OCI-LY1 (cell line): ENCODE results near the gene CERK.

Experiments
- H2AFZ ChIP-seq: fragments of 200-600 bp; sonication (generic), shearing (Covaris generic); 2 replicates; pipeline ENCODE4 v1.6.0; 2014; ENCODE audit warnings: antibody characterized with exemption, mild to moderate bottlenecking, low read length
- H3F3A ChIP-seq: fragments of 200-600 bp; sonication (generic), shearing (Covaris generic); 2 replicates; pipeline ENCODE4 v1.6.0; 2014; ENCODE audit warnings: mild to moderate bottlenecking, antibody characterized with exemption, low read length, moderate library complexity; ENCODE audit not compliant: insufficient read depth
- H3K27ac ChIP-seq: fragments of 200-600 bp; sonication (generic); 2 replicates; pipeline ENCODE4 v1.5.1; 2014; ENCODE audit warnings: low read length, mixed run types, mild to moderate bottlenecking, low read depth; ENCODE audit not compliant: poor library complexity, severe bottlenecking
- H3K27me3 ChIP-seq: fragments of 200-600 bp; sonication (generic); 2 replicates; pipeline ENCODE4 v1.6.0; 2014; ENCODE audit warnings: antibody characterized with exemption, mild to moderate bottlenecking, low read length, moderate library complexity; ENCODE audit not compliant: insufficient read depth
- H3K36me3 ChIP-seq: fragments of 200-600 bp; sonication (generic); 2 replicates; pipeline ENCODE4 v1.6.1; 2014; ENCODE audit warnings: mild to moderate bottlenecking, antibody characterized with exemption, low read length, moderate library complexity, mixed read lengths; ENCODE audit not compliant: insufficient read depth
- H3K4me1 ChIP-seq: fragments of 200-600 bp; sonication (generic); 2 replicates; pipeline ENCODE4 v1.5.1; 2014; ENCODE audit warnings: mild to moderate bottlenecking, low read length, moderate library complexity; ENCODE audit not compliant: insufficient read depth, severe bottlenecking
- H3K4me2 ChIP-seq: fragments of 200-600 bp; sonication (generic), shearing (Covaris generic); 2 replicates; pipeline ENCODE4 v1.6.1; 2014; ENCODE audit warnings: low read length
- H3K4me3 ChIP-seq: fragments of 200-600 bp; sonication (generic); 2 replicates; pipeline ENCODE4 v1.5.1; 2014; ENCODE audit warnings: low read length, low read depth, mild to moderate bottlenecking, mixed read lengths; ENCODE audit not compliant: poor library complexity, severe bottlenecking
- H3K79me2 ChIP-seq: fragments of 200-600 bp; shearing (Covaris generic); 2 replicates; pipeline ENCODE4 v1.6.1; 2016; ENCODE audit warnings: mixed run types, low read length, mixed read lengths; ENCODE audit not compliant: insufficient read depth
- H3K9ac ChIP-seq: fragments of 200-600 bp; sonication (generic), shearing (Covaris generic); 2 replicates; pipeline ENCODE4 v1.6.1; 2014; ENCODE audit warnings: mild to moderate bottlenecking, low read length, mixed read lengths
- H3K9me2 ChIP-seq: fragments of 200-600 bp; sonication (generic), shearing (Covaris generic); 2 replicates; pipeline ENCODE4 v1.6.1; 2014; ENCODE audit warnings: low read depth, mild to moderate bottlenecking, low read length, mixed read lengths
- H3K9me3 ChIP-seq: fragments of 200-600 bp; shearing (Covaris generic); 2 replicates; pipeline ENCODE4 v1.6.1; 2014; ENCODE audit warnings: low read length, mixed read lengths
- H4K20me1 ChIP-seq: fragments of 200-600 bp; sonication (generic), shearing (Covaris generic); 2 replicates; pipeline ENCODE4 v1.6.0; 2016; ENCODE audit warnings: mild to moderate bottlenecking, low read length; ENCODE audit not compliant: insufficient read depth
- EZH2 ChIP-seq: fragments of 200-600 bp; sonication (generic), shearing (Covaris generic); IDR thresholded peaks from 2 replicates; pipeline ENCODE4 v1.8.0; 2017; ENCODE audit warnings: borderline replicate concordance, mixed run types, mild to moderate bottlenecking, antibody characterized with exemption, low read length, moderate library complexity, mixed read lengths
- TF ChIP-seq, protein P1 (sequence below): fragments of 200-600 bp; sonication (generic), shearing (Covaris generic); IDR thresholded peaks from 2 replicates; pipeline ENCODE4 v1.5.1; 2017; ENCODE audit warnings: mild to moderate bottlenecking, antibody characterized with exemption, low read length, moderate library complexity, mixed read lengths

The CERK gene

DNA sequence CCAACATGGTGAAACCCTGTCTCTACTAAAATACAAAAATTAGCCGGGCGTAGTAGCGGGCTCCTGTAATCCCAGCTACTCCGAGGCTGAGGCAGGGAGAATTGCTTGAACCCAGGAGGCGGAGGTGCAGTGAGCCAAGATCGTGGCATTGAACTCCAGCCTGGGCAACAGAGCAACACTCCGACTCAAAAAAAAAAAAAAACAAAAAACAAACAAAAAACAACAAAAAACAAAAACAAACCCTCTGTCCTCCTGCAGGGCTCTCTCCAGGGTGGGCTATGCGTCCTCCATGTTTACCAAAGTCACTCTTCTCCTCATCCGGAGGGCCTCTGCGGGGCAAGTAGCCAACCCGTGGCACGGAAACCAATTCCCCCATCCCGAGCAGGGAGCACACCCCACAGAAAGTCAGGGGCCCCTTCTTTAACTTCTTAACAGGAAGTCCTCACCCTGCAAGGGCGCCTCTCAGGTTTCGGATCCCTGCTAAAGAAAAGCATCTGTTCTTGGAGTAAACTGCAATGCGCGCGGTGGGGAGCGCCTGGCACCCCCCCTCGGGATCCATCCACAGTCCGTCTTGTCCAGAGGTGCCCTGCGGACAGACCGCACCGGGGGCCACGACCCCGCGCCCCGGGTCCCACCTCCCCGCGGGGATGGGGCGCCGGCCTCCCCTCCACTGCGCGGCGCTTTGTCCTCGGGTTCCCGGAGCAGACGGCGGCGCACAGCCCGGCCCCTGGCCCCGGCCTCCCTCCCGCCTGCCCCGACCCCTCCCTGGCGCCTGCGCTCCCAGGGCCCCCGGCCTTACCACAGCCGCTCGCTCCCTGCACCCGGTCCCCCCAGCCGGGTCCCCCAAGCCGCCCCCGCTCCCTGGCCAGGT, 712 bp downstream of the CERK start:
- no peak for TF ChIP-seq EZH2
- TF ChIP-seq, protein P1, sequence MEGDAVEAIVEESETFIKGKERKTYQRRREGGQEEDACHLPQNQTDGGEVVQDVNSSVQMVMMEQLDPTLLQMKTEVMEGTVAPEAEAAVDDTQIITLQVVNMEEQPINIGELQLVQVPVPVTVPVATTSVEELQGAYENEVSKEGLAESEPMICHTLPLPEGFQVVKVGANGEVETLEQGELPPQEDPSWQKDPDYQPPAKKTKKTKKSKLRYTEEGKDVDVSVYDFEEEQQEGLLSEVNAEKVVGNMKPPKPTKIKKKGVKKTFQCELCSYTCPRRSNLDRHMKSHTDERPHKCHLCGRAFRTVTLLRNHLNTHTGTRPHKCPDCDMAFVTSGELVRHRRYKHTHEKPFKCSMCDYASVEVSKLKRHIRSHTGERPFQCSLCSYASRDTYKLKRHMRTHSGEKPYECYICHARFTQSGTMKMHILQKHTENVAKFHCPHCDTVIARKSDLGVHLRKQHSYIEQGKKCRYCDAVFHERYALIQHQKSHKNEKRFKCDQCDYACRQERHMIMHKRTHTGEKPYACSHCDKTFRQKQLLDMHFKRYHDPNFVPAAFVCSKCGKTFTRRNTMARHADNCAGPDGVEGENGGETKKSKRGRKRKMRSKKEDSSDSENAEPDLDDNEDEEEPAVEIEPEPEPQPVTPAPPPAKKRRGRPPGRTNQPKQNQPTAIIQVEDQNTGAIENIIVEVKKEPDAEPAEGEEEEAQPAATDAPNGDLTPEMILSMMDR, result no peak
- Histone ChIP-seq H3K4me2 (peak overlapping the region; percentile 77), H3K9me2 (no peaks in the 10 kb centered on the region), H3K27me3 (no peaks in the 10 kb centered on the region), H4K20me1 (no peaks in the 10 kb centered on the region), H3K9me3 (no peaks in the 10 kb centered on the region), H3K9ac (peak overlapping the region; percentile 62), H3K4me3 (peak overlapping the region; percentile 94), H3K27ac (peak overlapping the region; percentile 96), H3K4me1 (peaks cover 57% of the 10 kb centered on the region), H3K36me3 (no peaks in the 10 kb centered on the region), H3K79me2 (peaks cover 30% of the 10 kb centered on the region), H3F3A (no peaks in the 10 kb centered on the region; the same call in 1 of the 2 replicates), H2AFZ (no peak overlapping the region)

- H3K4me1 ChIP-seq, result peaks cover 63% of the 10 kb centered on the region
- H3K4me2 ChIP-seq, result peak overlapping the region; percentile 77
- no peak overlapping the region for H2AFZ ChIP-seq
- H3K27me3 ChIP-seq, result no peaks in the 10 kb centered on the region
- no peaks in the 10 kb centered on the region; the same call in 1 of the 2 replicates for H3K36me3 ChIP-seq
- TF ChIP-seq, protein P1, result no peak
- no peaks in the 10 kb centered on the region for H3K9me3 ChIP-seq
- peak overlapping the region; percentile 96 for H3K27ac ChIP-seq
- no peaks in the 10 kb centered on the region for H3K9me2 ChIP-seq
- peak overlapping the region; percentile 62 for H3K9ac ChIP-seq
- peaks cover 32% of the 10 kb centered on the region for H3K79me2 ChIP-seq
- no peaks in the 10 kb centered on the region for H4K20me1 ChIP-seq
- no peaks in the 10 kb centered on the region; the same call in 1 of the 2 replicates for H3F3A ChIP-seq
- H3K4me3 ChIP-seq, result peak overlapping the region; percentile 94
Measured at GRCh38 chr22:46736705-46737104, 1.3 kb downstream of the CERK start.

- no peaks in the 10 kb centered on the region for H4K20me1 ChIP-seq
- H3K4me2 ChIP-seq, result peak overlapping the region; percentile 77
- H3K4me1 ChIP-seq, result peaks cover 71% of the 10 kb centered on the region
- no peaks in the 10 kb centered on the region for H3K9me2 ChIP-seq
- H3K4me3 ChIP-seq, result peak overlapping the region; percentile 94
- no peak overlapping the region for H2AFZ ChIP-seq
- peak overlapping the region; percentile 62 for H3K9ac ChIP-seq
- peak overlapping the region; percentile 96 for H3K27ac ChIP-seq
- peaks cover 7% of the 10 kb centered on the region; the same call in 1 of the 2 replicates for H3K36me3 ChIP-seq
- no peaks in the 10 kb centered on the region for H3K9me3 ChIP-seq
- peaks cover 39% of the 10 kb centered on the region for H3K79me2 ChIP-seq
- H3F3A ChIP-seq, result no peaks in the 10 kb centered on the region; the same call in 1 of the 2 replicates
- TF ChIP-seq, protein P1, result no peak
- no peak for TF ChIP-seq EZH2
- H3K27me3 ChIP-seq, result no peaks in the 10 kb centered on the region
Measured at GRCh38 chr22:46735747-46736608, 2.1 kb downstream of the CERK start.
